ENCODE data around the gene RTTN. TPM values are rescaled to one million over a fixed set of nuclear protein-coding genes. Genes with fewer than 3 reads are reported as not detected.

Gene RTTN
- total RNA-seq, 2 donors from 2014 or later: 6.5 to 16.7 TPM

DNA sequence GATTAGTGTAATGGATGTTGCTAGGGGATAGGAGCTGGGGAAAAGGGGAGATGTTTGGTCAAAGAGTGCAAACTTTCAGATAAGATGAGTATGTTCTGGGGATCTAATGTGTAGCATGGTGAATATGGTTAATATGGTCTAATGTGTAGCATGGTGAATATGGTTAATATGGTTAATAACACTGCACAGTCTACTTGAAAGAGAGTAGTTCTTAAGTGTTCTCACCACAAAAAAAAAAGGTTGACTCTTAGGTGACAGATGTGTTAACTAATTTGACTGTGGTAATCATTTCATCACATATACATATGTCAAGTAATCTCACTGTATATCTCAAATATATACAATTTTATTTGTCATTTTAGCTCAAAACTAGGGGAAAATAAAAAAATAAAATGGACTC, 136.5 kb downstream of the RTTN start:
- Histone ChIP-seq H3K27ac (no peak overlapping the region), H3K4me1 (no peaks in the 10 kb centered on the region), H3K9me3 (no peaks in the 10 kb centered on the region), H3K9ac (ENCODE audit: low read depth in 2 of 2, low read length in 2 of 2) (no peak overlapping the region), H3K27me3 (no peaks in the 10 kb centered on the region), H3K36me3 (no peaks in the 10 kb centered on the region), H3K4me3 (no peak overlapping the region)
- TF ChIP-seq CTCF (IDR thresholded peaks at IDR 0.05): no peak
- DNase-seq: no peak
- intact Hi-C loops (cut with DNase I): no loop called here

- no peak overlapping the region for H3K9ac ChIP-seq (ENCODE audit: low read depth in 2 of 2, low read length in 2 of 2)
- no peak for TF ChIP-seq CTCF (IDR thresholded peaks at IDR 0.05)
- no peaks in the 10 kb centered on the region for H3K9me3 ChIP-seq
- no peak overlapping the region for H3K27ac ChIP-seq
- H3K27me3 ChIP-seq: no peaks in the 10 kb centered on the region
- intact Hi-C loops (cut with DNase I): no loop called here
- H3K4me1 ChIP-seq: no peaks in the 10 kb centered on the region
- H3K4me3 ChIP-seq: no peak overlapping the region
- DNase-seq: no peak
- H3K36me3 ChIP-seq: no peaks in the 10 kb centered on the region
Observed at GRCh38 chr18:70059684-70060083, 145.8 kb downstream of the RTTN start.

DNA sequence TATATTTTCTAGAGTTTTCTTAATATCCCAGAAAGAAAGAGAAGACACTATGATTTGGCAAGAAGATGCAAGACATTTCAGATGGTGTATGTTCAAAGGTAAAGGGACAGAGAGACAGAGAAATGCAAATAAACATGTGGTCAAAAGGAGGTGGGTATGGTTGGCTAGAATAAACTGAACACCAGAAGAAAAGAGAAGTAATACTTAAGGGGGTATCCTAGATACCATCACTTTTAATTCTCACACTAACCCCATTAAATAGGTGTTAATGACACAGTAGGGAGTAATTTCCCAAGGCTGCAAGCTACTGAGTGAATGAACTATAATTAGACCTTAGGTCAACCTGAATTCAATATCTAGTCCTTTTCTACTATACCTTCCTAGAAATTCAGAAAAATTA, 146.6 kb downstream of the RTTN start:
- no peak for TF ChIP-seq CTCF (IDR thresholded peaks at IDR 0.05)
- H3K36me3 ChIP-seq: no peaks in the 10 kb centered on the region
- no peaks in the 10 kb centered on the region for H3K27me3 ChIP-seq
- no peak overlapping the region for H3K4me3 ChIP-seq
- no peak overlapping the region for H3K9ac ChIP-seq (ENCODE audit: low read depth in 2 of 2, low read length in 2 of 2)
- H3K9me3 ChIP-seq: no peaks in the 10 kb centered on the region
- H3K27ac ChIP-seq: no peak overlapping the region
- H3K4me1 ChIP-seq: no peaks in the 10 kb centered on the region
- intact Hi-C loops (cut with DNase I): no loop called here
- DNase-seq: no peak

DNA sequence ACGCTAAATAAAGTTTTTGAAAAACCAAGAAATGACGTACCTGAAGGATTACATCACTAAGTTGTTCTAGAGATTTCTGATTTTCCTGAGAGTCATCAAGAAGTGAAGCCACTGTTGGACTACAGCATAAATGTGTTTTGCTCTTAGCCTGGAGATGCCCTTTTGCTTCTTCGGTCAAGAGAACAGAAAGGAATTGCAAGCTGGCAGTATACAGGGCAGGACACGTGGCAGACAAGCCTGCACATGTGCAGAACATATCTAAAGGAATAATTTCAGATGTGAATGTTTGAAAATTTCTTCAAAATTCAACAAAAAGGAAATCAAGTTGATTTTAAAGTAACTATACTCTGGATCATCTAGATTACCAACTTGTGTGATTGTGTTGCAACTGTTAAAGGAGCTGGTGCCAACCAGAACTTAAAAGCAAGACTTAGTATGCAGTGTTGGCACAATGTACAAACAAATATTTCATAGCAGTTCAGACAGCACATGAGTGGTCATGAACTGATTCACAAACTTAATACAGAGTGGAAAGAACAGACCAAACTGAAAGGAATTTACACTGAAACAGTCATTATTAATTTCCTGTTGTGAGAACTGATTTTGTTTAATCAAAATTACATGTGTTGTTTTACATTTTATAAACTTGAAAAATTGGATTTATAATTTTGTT, 157.4 kb downstream of the RTTN start:
- intact Hi-C loops (cut with DNase I): no loop called here
- Histone ChIP-seq H3K36me3 (no peaks in the 10 kb centered on the region), H3K9me3 (no peaks in the 10 kb centered on the region), H3K27ac (no peak overlapping the region), H3K9ac (ENCODE audit: low read depth in 2 of 2, low read length in 2 of 2) (no peak overlapping the region), H3K4me3 (no peak overlapping the region), H3K27me3 (no peaks in the 10 kb centered on the region), H3K4me1 (no peaks in the 10 kb centered on the region)
- no peak for DNase-seq
- TF ChIP-seq CTCF (IDR thresholded peaks at IDR 0.05): no peak

GRCh38 chr18:70046796-70047195, 158.7 kb downstream of the RTTN start:
- Histone ChIP-seq H3K36me3 (no peaks in the 10 kb centered on the region), H3K27me3 (no peaks in the 10 kb centered on the region), H3K9ac (ENCODE audit: low read depth in 2 of 2, low read length in 2 of 2) (no peak overlapping the region), H3K4me3 (no peak overlapping the region), H3K4me1 (no peaks in the 10 kb centered on the region), H3K9me3 (no peaks in the 10 kb centered on the region), H3K27ac (no peak overlapping the region)
- TF ChIP-seq CTCF (IDR thresholded peaks at IDR 0.05): no peak
- intact Hi-C loops (cut with DNase I): no loop called here
- DNase-seq: no peak
